Ovary (tissue), 3 donors: Measurements from ENCODE around the gene NDFIP2.

ENCODE experiments used
- EP300 ChIP-seq: sonication (generic); formaldehyde crosslinking; IDR thresholded peaks from one replicate; pipeline ENCODE4 v1.6.1; 2017; ENCODE audit warnings: antibody characterized with exemption
- POLR2A ChIP-seq: fragments of 450-650 bp; IDR thresholded peaks from one replicate; pipeline ENCODE4 v1.6.1; 2017; ENCODE audit warnings: antibody characterized with exemption, mild to moderate bottlenecking, moderate library complexity
- TF ChIP-seq, protein P1 (sequence below), 3 donors: fragments of 450-650 bp in 2 of 3; fragments of 200-600 bp in 1 of 3; IDR thresholded peaks; one replicate each; pipeline versions ENCODE4 v1.5.1 to v1.8.0; 2016 to 2022; ENCODE audit warnings: antibody characterized with exemption in 3 of 3, mild to moderate bottlenecking in 1 of 3
- donor health status: DM: no; HTN: no; CAD: no.

DNA sequence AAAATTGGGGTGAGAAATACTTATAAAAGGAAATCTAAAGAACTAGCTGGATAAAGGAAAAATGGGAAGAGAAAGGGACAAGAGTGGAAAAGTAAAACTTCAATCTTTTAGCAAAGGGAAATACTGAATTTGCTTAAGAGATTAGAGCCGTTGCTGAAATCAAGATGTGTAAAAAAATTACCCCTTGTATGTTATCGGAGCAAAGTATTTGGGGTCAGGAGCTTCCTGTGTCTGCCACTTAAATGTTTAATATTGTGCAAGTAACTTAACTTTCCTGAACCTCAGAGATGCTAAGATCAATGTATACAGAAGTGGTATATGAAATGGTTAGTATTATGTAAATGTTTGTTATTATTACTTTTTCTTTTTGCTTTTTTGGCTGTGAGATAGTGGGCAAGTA lies 51.6 kb downstream of the NDFIP2 start:
- TF ChIP-seq POLR2A (no peak), EP300 (no peak)
- TF ChIP-seq, protein P1, sequence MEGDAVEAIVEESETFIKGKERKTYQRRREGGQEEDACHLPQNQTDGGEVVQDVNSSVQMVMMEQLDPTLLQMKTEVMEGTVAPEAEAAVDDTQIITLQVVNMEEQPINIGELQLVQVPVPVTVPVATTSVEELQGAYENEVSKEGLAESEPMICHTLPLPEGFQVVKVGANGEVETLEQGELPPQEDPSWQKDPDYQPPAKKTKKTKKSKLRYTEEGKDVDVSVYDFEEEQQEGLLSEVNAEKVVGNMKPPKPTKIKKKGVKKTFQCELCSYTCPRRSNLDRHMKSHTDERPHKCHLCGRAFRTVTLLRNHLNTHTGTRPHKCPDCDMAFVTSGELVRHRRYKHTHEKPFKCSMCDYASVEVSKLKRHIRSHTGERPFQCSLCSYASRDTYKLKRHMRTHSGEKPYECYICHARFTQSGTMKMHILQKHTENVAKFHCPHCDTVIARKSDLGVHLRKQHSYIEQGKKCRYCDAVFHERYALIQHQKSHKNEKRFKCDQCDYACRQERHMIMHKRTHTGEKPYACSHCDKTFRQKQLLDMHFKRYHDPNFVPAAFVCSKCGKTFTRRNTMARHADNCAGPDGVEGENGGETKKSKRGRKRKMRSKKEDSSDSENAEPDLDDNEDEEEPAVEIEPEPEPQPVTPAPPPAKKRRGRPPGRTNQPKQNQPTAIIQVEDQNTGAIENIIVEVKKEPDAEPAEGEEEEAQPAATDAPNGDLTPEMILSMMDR (IDR thresholded peaks at IDR 0.05): no peak
